22Rv1 (cell line): ENCODE measurements around the gene WWC2.

Experiments used
- H3K27ac ChIP-seq: fragments of 450-650 bp; 2 replicates; pipeline ENCODE4 v1.5.1; 2017
- ZFX ChIP-seq: fragments of 450-650 bp; IDR thresholded peaks from 2 replicates; pipeline ENCODE4 v1.6.1; 2017; ENCODE audit warnings: antibody characterized with exemption, borderline replicate concordance
- TF ChIP-seq, protein P1 (sequence below): fragments of 450-650 bp; IDR thresholded peaks from 2 replicates; pipeline ENCODE4 v1.5.1; 2017; ENCODE audit warnings: mild to moderate bottlenecking

WWC2 gene

DNA sequence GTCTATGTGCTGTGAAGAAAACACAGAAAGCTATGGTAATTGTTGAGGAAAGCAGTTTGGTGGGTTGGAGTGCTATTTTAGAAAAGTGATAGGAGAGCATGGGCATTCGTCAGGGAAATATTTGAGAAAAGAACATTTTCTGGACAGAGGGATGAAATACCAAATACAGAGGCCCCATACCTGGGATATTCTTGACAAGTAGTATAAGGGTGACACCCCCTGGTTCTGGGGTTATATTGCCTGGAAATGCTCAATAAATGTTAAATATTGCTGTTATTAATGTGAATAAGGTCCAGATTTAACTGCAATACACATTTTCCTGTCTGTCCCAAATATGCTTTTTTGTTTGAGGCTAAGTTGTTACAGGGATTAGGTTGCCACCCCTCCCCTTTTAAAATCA, 42.9 kb downstream of the WWC2 start:
- H3K27ac ChIP-seq: no peak overlapping the region
- TF ChIP-seq ZFX: no peak
- TF ChIP-seq, protein P1, sequence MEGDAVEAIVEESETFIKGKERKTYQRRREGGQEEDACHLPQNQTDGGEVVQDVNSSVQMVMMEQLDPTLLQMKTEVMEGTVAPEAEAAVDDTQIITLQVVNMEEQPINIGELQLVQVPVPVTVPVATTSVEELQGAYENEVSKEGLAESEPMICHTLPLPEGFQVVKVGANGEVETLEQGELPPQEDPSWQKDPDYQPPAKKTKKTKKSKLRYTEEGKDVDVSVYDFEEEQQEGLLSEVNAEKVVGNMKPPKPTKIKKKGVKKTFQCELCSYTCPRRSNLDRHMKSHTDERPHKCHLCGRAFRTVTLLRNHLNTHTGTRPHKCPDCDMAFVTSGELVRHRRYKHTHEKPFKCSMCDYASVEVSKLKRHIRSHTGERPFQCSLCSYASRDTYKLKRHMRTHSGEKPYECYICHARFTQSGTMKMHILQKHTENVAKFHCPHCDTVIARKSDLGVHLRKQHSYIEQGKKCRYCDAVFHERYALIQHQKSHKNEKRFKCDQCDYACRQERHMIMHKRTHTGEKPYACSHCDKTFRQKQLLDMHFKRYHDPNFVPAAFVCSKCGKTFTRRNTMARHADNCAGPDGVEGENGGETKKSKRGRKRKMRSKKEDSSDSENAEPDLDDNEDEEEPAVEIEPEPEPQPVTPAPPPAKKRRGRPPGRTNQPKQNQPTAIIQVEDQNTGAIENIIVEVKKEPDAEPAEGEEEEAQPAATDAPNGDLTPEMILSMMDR: no peak

DNA sequence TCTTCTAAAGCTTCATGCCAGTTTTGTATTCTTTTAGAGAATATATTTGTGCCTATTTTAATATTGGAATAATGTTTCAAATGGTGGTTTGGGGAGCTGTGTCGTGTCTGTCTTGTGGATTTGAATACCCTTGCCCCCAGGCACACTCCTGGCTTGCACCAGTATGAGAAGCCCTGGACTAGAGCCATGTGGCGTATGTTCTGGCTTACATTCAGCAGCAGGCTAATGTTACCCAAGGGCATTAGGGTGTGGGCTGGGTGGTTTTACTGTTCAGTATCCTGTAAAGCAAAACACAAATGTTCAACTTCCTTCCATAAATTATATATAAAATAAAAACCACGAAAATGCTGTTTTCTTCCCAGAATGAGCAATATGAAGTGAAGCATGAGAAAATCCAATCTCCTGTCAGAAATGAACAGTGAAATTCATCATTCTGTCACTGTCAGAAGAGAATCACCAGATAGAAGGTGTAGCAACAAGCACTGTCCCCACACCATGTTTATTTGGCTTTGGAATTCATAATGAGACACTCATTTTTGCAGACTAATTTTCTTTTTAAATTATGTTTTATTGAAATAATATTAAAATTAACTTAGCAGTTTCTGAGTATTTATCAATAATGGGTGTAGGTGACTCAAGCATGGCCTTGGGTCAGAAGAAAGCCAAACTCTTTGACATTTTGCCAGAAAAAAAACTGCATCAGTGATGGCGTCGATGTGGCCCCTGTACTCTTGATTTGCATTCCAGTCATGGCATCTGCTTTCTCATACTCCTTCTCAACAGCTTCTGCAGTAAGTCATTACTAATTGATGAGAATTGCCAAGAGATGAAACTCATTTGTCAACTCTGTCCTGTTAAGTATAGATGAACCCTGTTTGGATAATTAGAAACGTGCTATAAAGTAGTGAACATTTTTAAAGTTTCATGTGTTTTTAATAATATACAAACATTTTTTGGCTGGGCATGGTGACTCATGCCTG, 43.8 kb downstream of the WWC2 start:
- no peak overlapping the region for H3K27ac ChIP-seq

DNA sequence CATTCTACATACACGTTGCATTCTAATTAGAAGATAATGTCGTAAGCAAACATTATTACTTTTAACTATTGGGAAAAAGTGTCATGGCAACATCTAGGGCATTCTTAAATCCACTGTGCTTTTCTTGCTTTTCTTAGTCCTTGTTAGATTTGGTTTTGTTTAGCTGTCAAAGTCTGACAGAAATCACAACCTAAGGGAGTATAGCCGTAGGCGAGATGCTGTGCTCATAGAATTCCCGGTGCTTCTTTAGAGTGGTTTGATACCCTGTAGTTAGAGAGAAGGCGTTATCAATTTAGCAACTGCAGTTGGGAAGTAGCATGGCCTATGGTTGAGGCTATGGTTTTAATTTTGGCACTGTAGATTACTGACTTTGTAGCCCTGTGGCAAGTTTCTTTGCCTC, 45.7 kb downstream of the WWC2 start:
- H3K27ac ChIP-seq: no peak overlapping the region
- no peak for TF ChIP-seq ZFX
- TF ChIP-seq, protein P1: no peak

More for the DNA sequence above, 43.8 kb downstream of the WWC2 start:
- no peak for TF ChIP-seq ZFX
- TF ChIP-seq, protein P1: no peak

DNA sequence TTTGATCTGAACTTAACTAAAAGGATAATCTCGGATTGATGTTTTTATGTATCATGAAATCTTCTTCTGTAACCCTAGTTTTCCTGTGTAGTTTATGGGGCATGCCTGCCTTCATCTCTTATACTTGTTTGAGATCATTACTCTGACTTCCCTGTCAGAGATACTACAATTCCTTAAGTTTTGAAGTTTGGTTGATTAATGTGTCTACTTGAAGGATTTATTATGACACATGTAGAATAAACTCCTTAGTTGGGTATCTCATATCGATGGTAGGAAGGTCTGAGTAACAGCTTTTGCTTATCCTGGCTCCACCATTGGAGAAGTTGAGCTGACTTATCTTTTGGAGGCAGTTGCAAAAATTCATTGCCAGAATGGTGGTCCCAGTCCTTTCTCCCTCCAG, 46.7 kb downstream of the WWC2 start:
- no peak overlapping the region for H3K27ac ChIP-seq
- TF ChIP-seq ZFX: no peak
- TF ChIP-seq, protein P1: no peak

DNA sequence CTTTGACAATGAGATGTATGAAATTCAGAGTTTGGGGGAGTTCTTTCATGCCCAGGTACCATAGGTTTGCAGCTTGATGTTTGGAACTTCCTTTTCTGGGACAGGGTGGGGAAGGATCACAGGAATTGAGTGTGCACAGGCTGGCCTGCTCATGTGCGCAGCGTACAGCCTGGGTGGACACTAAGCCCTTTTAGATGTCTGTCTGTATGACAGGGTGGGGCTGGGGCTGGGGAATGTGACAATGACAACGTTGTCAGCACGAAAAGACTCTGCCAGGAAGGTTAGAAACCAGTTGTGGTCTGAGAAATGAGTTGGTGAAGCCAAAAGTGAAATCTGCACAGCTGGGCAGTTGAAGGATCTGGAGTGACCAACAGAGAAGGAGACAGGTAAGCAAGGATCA, 47.4 kb downstream of the WWC2 start:
- no peak overlapping the region for H3K27ac ChIP-seq
- TF ChIP-seq, protein P1: no peak
- TF ChIP-seq ZFX: no peak

DNA sequence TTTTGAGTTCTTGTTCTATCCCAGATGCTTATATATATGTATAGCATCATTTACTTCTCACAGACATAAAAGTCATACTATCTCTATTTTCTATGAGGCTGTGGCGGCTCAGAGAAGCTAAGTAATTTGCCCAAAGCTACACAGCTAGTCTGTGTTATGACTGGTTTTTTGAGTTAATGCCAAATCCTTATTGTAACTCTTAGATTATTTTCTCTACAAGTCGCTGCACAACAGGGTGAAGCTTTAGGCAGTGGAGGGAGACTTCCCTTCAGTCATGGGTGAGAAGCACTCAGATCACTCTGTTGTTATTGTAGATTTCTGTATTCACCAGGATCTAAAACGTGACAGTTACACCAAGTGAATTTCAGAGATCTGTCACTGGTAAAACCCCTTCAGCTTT, 48.1 kb downstream of the WWC2 start:
- TF ChIP-seq, protein P1: no peak
- TF ChIP-seq ZFX: no peak
- H3K27ac ChIP-seq: no peak overlapping the region

- TF ChIP-seq, protein P1: no peak
- TF ChIP-seq ZFX: no peak
- no peak overlapping the region for H3K27ac ChIP-seq
Measured at GRCh38 chr4:183147983-183148382, 48.9 kb downstream of the WWC2 start.
